CD4-positive, alpha-beta T cell treated with Interleukin-17A for 4 hours (primary cell): ENCODE measurements around the gene CALB2.

Experiments
- DNase-seq: peaks from one replicate; pipeline ENCODE4 v3.0.0-alpha.2; 2020; ENCODE audit warnings: mixed read lengths

CALB2 gene

DNA sequence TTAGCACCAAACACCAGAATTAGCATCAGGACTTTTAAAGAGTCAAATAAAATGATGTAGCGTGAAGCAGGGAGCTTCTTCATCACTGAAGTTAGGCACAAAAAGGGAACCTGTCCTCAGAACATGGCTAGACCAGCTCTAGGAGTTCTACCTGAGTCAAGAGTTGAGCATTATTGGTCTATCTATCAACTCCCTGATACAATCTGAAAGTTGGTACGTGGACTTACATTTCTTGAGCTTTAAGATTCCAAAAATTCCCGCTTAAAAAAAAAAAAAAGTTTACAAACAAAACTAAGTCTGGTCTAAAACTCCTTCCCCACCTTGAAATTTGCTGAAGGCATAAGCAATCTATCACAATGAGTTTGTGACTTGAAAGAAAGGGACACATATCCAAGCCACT lies 71.1 kb downstream of the CALB2 start:
- DNase-seq, result no peak

DNA sequence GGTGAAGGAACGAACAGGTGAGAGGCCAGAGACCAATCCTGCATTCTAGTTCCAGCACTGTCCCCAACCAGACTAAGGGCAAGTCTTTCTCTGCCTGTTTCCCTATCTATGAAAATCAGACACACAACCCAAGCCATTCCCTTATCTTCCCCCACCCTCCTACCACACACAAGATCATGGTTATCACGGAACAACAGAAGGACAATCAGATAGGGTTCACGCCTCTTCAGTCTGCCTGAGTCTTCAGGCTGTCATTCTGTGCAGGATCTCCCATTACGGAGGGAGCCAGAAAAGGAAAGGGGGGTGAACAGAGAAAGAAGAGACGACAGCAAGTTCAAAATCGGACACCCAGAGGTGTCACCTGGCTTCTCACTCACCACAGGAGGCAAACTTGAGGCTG lies 72.2 kb downstream of the CALB2 start:
- no peak for DNase-seq

DNA sequence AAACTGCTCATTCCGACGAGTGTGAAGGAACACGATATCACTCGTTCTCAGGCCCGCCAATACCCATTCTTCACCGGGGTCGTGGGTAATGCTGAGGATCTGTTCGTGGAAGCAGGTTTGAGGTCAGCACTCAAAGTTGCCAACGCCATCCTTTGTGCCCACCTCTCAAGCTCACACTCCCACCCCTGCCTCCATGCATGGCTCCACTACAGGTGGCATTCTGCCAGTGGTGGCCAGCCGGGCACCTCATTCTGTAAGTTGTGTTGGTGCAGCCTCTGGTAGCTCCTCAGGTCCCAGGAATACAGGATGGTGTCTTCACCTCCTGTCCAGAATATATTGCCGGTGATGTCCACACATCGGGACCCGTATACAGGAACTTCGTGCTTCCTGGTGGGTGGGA lies 72.7 kb downstream of the CALB2 start:
- no peak for DNase-seq

- no peak for DNase-seq
Measured at GRCh38 chr16:71431991-71432390, 73.5 kb downstream of the CALB2 start.

DNA sequence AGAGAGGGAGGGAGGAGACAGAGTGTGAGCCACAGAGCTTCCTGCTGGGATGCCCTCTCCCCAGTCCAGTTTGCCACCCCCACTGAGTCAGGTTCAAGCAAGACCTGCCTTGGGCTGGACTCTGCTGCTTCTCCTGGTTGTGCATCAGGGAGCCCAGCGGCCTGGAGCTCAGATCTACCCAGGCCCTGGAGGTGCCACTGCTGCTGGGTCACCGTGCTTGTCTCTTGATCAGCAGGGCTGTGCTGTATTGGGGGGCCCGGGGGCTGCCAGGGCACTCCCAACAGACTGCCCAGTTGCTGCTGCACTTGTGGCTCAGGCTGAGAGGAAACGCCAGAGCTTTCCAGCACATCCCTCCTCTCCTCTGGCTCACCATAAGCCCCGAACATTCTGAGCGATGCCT lies 74.4 kb downstream of the CALB2 start:
- DNase-seq, result no peak

DNA sequence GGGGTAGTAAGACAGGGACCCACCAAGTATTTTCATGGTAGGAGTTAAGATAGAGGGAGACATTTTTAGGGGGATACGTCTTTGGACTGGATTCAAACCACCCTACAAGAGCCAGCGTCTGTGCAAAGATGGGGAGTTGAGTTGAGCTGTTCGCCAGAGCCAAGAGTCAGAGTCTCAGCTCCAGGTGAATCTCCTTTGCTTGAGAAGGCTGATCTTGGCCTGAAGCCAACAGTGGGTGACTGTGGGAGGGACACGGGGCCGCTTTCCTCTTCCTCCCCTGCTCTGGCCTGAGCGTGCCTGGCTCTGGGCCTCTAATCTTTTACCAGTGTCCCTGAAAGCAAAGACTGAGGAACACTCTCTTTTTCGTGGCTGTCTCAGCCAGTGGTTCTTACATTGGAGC lies 78.0 kb downstream of the CALB2 start:
- no peak for DNase-seq

DNA sequence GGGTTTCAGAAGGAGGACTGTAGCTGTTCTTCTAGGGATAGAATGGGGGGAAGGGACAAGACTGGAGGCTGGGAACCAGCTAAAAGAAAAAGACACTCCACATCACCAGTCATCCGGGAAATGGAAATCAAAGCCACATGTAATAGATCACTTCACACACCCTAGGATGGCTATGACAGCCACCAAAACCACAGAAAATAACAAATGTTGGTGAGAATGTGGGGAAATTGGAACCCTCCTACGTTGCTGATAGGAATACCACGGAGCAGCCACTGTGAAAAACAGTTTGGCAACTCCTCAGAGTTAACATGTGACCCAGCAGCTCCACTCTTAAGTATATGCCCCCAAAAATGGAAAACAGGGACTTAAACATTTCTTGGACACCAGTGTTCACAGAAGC lies 81.0 kb downstream of the CALB2 start:
- no peak for DNase-seq
